NCI-H748 treated with DMSO at 0.1 percent for 48 hours (cell line): ENCODE results near the gene LDLRAD1.
"Not testable (repeated sequence)": the region's sequence is repeated elsewhere in the genome, so short reads cannot be mapped to it uniquely, and the experiment has no call there.

ENCODE experiments used
- DNase-seq: peaks from one replicate; lab custom pipeline; 2025; lab: John Stamatoyannopoulos, UW

LDLRAD1 gene

DNA sequence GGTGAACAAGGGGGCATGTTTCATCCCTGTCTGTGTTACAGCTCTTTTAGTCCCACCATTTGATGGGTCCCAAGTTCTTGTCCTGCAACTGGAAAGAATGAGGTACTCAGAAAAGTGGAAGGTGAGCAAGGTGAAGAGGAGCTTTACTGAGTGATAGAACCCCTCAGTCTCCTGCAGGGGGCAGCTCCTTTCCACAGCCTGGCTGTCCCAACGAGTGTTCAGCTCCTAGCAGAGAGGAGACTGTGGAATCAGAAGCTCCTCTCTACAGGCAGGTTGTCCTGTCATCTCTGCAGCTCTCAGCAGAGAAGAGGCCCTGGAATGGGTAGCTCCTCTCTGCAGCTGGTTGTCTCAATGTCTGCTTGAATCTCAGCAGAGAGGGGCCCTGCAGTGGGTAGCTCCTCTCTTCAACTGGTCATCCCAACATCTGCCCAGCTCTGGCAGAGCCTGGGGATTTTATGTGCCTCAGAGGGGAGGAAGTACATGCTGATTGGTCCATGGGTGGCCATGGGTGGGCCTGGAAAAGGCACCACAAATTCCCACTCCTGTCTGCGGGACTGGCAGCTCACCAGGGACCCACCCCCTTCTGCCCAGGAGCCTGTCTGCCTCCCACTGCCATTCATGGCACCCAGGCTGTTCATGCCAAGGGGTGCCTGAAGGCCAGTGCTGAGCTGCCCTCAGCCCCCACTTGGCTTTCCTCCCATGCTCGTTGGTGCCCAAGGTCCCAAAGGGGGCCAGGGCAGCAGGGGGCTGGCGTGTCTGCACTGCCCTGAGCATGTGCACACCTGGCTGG is 25.7 kb downstream of the LDLRAD1 start:
- no peak for DNase-seq

DNA sequence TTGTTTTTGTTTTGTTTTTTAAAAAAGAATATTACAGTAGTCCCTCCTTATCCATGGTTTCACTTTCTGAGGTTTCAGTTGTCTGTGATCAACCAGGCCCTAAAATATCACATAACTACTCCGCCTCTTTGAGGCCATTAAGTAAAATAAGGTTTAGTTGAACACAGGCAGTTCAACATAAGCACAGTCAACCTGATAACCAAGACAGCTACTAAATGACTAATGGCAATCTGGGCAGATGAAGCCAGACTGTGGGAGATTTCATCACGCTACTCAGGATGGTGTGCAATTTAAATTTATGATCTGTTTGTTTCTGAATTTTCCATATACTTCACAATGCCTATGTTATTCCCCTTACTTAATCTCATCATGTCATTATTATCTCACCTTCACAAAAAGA is 30.1 kb downstream of the LDLRAD1 start:
- DNase-seq, result no peak

DNA sequence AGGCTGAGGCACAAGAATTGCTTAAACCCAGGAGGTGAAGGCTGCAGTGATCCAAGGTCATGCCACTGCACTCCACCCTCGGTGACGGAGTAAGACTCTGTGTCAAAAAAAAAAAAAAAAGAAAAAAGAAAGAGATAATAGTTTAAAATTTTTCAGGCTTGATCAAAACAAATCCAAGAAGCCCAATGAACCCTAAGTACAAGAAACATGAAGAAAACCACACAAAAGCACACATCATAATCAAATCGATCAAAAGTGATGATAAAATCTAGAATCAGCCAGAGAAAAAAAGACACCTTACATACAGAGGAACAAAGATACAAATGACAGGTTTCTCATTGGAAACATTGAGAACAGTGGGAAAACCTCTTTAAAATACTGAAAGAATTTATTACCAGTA is 31.5 kb downstream of the LDLRAD1 start:
- no peak for DNase-seq

DNA sequence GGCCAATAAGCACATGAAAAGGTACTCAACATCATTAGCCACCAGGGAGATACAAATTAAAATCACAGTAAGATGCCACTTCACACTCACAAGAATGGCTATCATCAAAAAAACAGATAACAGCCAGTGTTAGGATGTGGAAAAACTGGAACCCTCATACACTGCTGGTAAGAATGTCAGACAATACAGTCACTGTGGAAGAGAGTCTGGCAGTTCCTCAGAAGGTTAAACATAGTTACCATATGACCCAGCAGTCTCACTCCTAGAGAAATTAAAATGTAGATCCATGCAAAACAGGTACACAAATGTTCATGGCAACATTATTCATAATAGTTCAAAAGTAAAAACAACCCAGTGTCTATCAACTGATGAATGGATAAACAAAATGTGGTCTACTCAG is 33.3 kb downstream of the LDLRAD1 start:
- DNase-seq, result no peak

- no peak for DNase-seq
Measured at GRCh38 chr1:53982763-53983104, 35.3 kb downstream of the LDLRAD1 start.

DNA sequence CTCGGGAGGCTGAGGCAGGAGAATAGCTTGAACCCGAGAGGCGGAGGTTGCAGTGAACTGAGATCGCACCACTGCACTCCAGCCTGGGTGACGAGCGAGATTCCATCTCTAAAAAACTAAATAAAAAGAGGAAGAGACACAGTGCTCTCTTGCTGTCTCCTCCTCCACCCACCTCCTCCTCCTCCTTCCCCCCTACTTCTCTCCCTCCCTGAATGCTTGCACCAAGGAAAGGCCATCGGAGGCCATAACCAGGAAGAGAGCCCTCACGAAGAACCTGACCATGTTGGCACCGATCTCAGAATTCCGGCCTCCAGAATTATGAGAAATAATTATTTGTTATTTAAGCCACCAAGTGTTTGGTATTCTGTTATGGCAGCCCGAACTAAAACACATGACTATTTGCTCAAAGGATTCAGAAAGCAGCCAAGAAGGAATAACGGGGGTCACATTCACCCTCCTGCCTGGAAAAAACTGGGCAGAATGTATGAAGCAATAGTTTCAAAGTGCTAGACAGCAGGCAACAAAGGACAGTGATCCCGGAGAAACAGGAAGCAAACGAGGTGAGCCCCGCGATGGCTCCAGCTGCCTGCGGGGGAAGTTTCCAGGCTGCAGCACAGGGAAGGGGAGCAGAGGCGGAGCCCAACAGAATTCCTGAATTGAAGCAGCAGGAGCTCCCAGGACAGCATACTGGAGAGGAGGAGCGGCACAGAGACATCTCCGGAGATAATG is 35.8 kb downstream of the LDLRAD1 start:
- no peak for DNase-seq

- DNase-seq, result no peak
Measured at GRCh38 chr1:53981220-53981619, 36.8 kb downstream of the LDLRAD1 start.

DNA sequence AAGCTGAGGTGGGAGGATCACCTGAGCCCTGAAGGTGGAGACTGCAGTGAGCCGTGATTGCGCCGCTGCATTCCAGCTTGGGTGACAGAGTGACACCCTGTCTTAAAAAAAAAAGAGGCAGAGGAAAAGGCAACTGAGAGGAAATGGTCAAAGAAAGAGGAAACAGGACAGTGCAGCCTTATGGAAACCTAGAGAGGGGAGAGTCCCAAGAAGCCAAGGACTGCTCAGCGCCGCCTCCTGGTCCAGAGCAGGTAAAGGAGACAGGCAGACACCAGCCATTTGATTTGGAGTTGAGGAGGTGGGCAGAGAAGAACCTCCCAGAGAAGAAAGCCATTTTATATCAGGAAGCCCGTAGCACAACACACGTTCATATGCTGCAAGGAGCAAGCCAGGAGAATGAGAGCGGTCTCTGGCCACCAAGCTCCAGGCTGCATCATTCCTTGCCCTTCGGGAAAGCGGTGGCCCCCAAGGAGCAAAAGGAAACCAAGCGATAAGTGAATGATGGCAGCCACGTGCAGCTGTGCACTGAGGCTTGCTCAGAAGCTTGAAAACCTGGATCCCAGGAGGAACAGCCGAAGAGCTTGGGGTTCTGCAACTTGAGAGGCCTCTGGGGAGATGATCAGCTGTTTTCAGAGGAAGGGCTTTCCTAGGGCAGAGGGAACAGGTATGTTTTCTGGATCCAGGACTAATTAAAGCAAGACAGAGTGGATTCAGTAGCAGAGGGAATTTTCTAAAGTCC is 38.1 kb downstream of the LDLRAD1 start:
- DNase-seq, result no peak

DNA sequence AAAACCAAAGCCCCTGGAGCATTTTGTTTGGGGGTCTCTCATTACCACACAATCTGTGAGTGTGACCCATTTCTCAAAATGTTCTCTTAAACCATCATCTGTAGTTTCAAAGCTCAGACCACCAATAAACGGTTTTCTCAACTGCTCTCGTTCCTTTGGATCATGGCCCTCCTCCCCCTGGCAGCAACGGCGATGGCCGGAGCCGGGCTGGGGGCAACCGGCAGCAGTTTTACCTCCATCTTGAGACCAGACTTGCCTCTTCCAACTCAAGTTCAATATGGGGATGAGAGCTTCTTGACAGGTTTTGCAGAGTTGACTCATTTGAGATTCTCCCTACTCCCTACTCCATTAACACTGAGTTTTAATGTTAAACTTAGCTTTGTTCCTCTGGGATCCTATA is 42.1 kb downstream of the LDLRAD1 start:
- no peak for DNase-seq

DNA sequence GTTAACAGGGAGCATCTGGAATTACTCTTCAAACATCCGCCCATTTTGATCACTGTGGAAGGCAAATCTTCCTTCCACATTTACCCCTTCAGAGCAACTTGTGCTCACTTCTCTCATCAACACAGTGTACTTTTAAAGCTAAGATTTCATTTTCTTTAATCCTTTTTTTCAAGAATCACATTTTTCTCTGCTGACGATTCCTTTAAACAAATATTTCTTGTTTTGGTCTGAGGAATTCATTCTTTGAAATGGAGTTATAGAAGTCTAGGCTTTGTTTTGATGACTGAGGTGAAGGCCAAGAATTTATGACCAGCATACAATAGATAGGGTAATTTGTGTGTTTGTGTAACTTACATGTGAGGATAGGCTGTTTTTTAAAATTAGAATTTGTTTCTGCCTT is 46.3 kb downstream of the LDLRAD1 start:
- no peak for DNase-seq

GRCh38 chr1:53969323-53969722 is 48.7 kb downstream of the LDLRAD1 start:
- not testable (repeated sequence) for DNase-seq

DNA sequence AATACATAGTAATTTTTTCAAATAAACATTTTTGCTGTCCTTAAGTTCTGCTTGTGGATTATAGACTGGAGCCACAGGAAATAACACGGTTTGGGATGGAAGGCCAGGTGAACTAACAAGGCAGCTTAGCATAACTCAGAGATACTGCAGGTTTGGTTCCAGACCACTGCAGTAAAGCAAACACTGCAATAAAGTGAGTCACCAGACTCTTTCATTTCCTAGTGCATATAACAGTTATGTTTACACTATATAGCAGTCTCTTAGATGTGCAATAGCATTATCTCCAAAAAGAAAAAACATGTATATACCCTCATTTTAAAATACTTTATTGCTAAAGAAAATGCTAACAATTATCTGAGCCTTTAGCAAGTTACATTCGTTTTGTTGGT is 49.9 kb downstream of the LDLRAD1 start:
- no peak for DNase-seq

DNA sequence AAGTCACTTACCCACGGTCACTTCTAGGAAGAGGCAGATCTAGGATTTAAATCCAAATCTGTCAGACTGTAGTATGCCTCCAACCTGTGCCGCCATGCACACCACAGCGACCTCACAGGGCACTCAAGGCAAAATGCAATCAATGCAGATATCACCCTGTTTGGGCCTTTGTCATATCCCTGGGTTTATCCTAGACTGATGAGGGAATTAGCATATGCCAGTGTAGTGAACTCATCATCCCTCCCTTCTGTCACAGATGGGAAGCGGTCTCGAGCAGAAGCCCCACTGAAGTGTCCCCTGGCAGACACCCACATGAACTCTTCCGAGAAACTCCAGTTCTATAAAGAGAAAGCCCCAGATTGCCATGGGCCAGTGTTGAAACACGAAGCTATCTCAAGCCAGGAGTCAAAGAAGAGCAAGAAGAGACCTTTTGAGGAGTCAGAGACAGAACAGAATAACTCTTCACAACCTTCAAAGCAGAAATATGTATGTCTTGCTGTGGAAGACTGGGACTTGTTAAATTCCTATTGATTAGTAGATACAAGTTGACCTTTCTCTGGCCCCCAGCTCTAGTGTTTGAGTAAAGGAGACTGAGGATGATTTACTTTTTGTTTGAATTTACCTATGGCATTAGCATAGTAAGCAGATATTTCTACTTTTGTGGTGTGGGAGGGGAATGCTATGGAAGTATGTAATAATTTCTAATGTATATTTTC is 50.4 kb downstream of the LDLRAD1 start:
- DNase-seq, result no peak

GRCh38 chr1:53966794-53967193 is 51.2 kb downstream of the LDLRAD1 start:
- DNase-seq, result no peak

GRCh38 chr1:53964109-53964508 is 53.9 kb downstream of the LDLRAD1 start:
- DNase-seq, result no peak

DNA sequence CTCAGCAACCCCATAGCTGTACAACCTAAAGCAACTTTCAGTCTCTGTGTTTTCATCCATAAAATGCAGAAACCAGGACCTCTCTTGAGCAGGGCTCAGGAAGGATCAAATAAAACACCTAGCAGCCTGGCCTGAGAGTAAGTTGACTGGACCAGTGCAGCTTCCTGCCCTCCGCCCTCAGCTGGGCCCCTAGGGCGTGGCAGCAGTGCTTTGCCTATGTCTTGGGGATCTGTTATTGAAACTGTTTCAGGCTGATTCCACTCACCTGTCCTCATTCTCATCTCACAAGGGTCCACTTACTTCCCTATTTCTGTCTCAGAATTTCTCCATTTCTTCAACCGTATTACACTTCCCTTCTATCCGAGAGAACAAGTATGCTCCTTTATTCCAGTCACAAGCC is 54.5 kb downstream of the LDLRAD1 start:
- DNase-seq, result no peak

DNA sequence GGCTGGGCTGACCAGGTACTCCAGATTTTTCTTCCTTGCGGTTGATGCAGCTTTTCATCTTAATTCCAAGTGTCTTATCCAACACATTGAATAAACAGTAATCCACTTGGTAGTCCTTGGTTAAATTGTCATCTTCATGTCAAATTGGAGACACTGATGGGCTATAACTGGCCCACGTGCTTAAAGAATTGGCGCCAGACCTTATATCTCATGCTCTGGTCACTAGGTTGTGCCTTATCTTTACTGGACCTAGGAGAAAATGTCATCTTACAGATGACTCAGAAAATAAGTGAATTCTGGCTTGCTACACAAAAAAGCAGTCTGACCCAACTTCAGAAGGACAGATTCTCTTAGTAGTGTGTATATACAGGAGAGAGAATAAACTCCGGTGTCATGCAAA is 55.6 kb downstream of the LDLRAD1 start:
- DNase-seq, result no peak

DNA sequence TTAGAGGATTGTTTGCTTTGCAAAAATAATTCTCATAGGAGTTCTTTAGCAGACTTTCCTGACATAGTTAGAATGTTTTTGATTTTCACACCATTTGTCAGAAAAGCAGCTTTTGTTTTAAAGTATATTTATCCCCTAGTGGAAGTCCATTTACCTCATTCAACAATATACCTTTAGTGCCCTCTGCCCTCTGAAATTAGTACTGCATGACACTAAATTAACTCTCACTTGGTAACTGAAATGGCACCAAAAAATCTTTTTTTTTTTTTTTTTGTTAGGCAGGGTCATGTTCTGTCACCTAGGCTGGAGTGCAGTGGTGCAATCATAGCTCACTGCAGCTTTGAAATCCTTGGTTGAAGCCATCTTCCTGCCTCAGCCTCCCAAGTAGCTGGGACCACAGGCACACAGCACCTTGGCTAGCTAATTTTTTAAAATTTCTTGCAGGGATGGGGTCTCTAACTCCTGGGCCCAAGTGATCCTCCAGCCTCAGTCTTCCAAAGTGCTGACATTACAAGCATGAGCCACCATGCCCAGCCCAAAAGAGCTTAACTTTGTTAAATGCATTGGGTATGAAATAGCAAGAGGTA is 58.2 kb downstream of the LDLRAD1 start:
- DNase-seq, result no peak
